GM18868 (cell line): ENCODE results near the gene TXNDC11.
"Not testable (repeated sequence)": the region's sequence is repeated elsewhere in the genome, so short reads cannot be mapped to it uniquely, and the experiment has no call there.

Source experiments
- ATAC-seq: cut with Tn5 transposase; IDR thresholded peaks from one replicate; pipeline ENCODE4 v1.9.1; 2021; ENCODE audit warnings: mild to moderate bottlenecking, moderate library complexity; ENCODE audit not compliant: unreplicated experiment

TXNDC11 gene, protein sequence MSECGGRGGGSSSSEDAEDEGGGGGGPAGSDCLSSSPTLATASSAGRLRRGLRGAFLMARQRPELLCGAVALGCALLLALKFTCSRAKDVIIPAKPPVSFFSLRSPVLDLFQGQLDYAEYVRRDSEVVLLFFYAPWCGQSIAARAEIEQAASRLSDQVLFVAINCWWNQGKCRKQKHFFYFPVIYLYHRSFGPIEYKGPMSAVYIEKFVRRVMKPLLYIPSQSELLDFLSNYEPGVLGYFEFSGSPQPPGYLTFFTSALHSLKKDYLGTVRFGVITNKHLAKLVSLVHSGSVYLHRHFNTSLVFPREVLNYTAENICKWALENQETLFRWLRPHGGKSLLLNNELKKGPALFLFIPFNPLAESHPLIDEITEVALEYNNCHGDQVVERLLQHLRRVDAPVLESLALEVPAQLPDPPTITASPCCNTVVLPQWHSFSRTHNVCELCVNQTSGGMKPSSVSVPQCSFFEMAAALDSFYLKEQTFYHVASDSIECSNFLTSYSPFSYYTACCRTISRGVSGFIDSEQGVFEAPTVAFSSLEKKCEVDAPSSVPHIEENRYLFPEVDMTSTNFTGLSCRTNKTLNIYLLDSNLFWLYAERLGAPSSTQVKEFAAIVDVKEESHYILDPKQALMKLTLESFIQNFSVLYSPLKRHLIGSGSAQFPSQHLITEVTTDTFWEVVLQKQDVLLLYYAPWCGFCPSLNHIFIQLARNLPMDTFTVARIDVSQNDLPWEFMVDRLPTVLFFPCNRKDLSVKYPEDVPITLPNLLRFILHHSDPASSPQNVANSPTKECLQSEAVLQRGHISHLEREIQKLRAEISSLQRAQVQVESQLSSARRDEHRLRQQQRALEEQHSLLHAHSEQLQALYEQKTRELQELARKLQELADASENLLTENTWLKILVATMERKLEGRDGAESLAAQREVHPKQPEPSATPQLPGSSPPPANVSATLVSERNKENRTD

DNA sequence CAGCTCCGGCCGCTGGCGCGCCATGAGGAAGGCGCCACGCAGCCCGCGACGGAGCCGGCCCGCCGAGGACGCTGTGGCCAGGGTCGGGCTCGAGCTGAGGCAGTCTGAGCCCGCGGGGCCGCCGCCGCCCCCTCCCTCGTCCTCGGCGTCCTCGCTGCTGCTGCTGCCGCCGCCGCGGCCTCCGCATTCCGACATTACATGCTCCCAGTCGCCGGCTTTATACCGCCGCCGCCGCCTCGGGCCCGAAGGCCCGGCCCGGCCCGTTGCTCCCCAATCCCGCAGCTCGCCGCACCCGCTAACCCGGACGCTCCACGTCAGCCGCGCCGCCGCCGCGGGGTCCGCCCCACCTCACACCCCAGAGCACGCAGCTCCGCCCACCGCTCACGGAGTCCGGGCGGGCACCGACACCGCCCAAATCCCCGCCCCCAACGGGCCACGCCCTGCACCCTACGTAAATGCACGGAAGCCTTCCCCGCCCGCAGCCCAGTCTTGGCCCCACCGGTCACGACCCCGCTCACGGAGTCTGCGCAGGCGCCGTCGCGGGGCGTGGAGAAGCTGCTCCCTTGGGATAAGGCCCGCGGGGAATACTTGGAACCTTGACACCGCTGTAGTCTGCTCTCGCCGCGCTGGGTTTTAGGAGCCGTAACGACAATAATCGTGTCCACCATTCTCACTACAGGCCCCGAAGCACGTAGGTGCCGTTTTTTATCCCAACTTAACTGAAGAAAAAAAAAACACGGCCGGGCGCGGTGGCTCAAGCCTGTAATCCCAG lies at the start of gene TXNDC11:
Gene TXNDC11, minus strand, starts transcription at position 322 of the 772 bp plus-strand sequence. Its CDS starts 127 bp downstream, at position 195.
- ATAC-seq = peak; percentile 90

DNA sequence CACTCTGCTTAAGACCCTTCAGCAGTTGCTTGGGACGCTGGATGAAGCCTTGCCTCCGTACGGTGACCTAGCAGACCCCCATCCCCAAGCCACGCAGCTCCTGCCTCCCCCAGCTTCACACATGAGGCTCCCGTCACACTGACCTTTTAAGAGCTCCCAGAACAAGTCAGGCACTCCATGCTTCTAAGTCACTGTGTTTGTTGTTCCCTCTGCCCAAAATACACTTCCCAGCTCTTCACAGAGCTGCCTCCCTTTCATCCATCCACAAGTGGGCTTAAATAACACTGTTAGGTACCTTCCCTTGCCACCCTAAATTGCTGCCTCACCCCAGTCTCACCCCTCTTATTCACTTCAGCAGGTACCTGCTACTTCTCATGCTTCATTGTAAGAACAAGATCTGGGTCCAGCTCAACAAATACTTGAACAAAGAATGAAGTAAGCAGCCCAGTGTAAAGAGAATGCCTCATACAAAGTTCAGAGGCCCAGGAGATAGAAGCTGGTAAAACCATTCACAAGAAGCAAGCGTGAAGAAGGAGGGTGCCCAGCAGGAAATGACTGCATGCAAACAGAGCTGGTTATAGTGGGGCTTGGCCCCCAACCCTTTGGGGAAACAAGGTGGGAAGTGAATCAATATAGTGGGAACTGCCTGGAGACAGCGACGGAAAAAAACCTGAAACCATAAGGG lies 48.6 kb upstream of the TXNDC11 start:
- ATAC-seq = no peak

DNA sequence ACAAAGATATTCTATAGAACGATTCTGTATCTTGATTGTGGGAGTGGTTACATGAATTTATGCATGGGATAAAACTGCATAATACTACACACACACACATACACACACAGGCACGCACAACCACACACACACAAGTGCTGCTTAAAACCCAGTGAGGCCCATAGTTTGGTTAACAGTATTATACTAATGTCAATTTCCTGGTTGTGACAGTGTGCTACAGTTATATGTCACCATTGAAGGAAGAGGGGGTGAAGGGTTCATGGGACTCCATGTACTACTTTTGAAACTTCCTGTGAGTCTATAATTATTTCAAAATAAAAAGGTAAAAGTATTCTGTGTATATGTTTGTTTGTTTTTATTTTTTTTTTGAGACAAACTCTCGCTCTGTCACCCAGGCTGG lies 46.3 kb upstream of the TXNDC11 start:
- no peak for ATAC-seq

DNA sequence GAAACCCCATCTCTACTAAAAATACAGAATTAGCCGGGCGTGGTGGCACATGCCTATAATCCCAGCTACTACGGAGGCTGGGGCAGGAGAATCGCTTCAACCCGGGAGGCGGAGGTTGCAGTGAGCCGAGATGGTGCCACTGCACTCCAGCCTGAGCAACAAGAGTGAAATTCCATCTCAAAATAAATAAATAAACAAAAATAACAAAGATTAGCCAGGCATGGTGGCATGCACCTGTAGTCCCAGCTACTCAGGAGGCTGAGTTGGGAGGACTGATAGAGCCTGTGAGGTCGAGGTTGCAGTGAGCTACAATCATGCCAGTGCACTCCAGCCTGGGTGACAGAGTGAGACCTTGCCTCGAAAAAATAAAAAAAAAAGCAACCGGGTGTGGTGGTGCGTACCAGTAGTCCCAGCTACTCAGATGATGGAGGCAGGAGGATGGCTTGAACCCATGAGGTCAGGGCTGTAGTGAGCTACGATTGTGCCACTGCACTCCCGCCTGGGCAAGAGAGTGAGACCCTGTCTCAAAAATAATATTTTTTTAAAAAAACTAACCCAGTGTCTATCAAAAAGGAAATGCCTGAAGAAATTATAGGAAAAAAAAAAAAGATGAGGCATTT lies 42.4 kb upstream of the TXNDC11 start:
- not testable (repeated sequence) for ATAC-seq

DNA sequence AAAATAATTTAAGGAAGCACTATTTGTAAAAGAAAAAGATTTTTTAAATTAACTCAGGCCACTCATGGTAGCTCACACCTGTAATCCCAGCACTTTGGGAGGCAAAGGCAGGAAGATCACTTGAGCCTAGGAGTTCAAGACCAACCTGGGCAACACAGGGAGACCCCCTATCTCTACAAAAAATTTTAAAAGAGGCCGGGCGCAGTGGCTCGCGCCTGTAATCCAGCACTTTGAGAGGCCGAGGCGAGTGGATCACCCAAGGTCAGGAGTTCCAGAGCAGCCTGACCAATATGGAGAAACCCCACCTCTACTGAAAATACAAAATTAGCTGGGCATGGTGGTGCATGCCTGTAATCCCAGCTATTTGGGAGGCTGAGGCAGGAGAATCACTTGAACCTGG lies 41.7 kb upstream of the TXNDC11 start:
- ATAC-seq = not testable (repeated sequence)

DNA sequence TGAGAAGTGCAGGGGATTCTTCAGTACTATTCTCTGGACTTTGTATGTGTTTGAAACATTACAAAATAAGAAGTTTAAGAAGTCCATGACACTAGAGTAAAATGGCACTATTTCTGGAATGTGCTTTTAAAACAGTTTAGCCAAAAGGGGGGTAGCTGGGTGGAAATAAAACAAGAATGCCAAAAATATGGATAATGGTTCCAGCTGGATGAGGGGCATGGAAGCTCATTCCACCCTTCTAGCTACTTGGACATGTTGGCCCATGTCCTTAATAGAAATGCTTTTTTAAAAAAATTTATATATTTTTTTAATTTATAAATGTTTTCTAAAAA lies 41.3 kb upstream of the TXNDC11 start:
- ATAC-seq = no peak

DNA sequence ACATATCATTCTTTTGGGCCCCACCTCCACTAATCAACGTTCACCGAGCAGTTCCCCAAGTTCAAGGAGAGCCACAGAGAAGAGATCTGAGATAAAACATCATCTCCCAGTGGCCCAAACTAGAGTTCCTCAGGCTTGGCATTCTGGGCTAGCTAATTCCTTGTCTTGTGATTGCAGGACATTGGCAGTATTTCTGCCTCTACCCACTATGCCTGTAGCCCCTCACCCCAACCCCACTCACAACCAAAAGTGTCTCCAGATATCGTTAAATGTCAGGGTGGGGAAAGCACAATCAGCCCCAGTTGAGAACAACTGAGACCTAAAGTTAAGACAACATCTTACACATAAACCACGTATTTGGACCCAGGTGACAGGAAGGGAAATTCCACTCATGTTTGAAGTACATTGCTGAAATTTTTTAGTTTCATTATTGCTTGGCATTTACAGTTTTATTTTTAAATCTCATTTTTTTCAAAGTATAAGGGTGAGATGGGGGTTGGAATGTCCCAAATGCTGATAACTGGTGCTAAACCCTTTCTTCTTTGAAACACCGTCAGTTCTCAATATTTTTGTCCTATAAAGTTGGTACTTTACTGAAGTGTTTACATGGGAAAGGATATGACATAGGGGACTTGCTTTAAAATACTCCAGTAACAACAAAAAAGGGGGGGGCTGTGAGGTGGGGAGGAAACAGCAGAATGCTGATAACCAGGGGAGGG lies 40.8 kb upstream of the TXNDC11 start:
- ATAC-seq = peak; percentile 68

DNA sequence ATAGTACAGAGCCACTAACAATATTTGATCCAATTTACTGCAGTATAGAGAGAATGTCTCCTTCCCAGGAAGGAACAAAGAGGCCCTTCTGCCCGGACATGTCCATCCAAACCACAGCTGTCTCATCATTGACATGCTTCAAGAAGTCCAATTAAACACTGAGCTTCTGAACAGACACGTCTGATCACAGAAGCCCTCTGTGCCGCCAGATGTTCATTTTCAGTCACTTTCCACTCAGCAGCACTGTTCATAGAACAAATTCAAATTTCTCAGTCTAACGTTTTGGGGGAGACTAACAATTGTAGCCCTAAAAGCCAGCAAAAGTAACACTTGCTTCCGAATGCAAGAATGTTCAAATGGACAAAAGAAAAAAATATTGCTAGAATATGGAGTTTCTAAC lies 39.1 kb upstream of the TXNDC11 start:
- ATAC-seq = no peak

DNA sequence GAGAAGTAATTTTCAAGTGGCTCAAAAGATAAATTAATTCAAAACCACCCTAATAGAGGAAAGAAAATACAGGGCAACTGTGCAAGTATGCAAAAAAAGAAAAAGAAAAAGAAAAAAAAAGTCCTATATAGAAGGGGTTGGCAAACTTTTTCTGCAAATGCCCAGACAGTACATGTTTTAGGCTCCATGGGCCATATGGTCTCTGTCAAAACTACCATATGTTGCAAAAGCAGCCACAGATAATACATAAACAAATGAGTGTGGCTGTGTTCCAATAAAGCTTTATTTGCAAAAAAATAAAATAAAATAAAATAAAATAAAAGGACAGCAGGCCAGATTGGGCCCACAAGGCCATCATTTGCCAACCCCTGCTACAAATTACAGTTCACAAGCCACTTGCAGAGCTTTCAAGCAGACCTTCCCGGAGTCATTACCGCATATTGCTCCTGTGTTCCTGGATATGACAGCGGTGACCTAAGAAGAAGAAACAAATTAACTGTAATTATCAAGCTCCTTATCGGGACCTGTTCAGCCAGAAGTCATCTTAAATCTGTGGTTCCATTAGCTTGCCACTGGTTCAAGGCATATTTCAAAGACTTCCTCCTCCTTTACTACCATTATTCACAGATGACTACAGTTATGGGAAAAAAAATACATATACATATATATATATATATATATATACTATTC lies 38.5 kb upstream of the TXNDC11 start:
- no peak for ATAC-seq

DNA sequence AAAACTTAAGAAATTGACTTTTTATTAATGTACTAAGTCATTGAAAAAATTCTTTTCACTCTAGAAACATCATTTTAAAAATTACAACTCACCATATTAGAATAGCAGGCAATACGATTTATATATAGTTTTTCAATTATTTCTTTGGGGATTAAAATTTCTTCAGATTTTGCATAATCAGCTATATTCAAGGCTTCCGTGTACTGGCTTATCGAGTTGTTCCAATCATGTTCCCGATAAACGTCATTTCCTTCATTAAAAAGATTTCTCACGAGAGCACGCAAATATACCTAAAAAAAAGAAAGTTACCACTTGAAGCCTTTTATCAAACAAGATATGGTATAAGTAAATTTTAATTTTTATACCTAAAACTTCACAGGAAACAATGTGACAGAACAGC lies 36.4 kb upstream of the TXNDC11 start:
- no peak for ATAC-seq

DNA sequence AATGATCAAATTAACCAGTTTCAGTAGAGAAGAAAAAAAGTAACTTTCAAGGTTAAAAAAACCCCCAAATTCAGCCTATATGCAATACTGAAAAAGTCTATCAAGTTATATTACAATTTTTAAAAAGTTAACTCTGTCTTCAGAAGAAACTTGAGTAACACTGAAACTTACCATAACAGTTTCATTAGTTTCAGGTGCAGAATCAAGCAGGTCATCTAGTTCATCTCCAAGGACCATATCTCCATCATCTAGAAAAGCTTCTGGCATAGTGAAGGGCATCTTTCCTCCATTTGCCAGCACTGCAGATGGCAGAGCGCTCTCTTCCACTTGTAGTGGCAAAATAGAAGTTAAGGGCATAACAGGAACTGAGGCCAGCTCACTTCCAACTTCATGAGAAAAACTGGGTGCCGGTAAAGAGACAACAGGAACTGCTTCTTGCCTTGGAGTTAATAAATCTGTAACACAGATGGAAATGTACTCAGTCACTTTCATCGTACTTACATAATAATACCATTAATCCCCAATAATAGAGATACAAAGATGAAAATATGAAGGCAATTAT lies 31.5 kb upstream of the TXNDC11 start:
- no peak for ATAC-seq

DNA sequence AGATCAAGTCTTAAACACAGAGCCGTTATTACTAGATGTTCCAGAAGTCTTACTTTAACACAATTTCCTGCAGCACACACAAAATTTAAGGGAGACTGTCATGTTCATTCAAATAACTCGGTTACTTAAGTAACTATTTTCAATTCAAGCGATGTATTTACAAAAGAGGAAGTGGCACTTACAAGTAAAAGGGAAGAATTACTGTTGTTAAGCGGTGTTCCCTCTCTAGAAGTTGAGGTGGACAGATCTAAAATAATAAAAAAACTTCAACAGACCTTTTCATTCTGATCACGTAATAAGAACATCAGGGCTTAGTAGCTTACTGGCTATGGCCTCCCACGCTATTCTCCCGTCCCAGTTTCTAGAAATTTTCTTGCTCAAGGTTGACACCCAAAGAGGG lies 26.2 kb upstream of the TXNDC11 start:
- no peak for ATAC-seq

DNA sequence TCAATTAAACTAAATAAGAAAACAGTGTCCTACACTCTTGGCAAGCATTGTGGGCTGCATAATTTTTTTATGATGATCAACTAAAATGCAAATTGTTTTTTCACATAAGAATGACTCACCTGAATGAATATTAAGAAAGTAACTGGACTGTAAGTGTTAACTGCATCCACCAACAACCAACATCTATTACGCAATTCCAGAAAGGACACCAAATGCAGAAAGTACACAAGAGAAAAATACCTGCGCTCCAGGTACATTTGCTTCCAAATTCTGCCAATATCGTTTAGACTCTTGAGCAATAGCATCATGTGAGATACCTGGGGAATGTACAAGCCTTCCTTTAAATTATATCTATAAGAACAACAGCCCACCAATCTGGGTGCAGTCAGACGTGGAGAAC lies 19.8 kb upstream of the TXNDC11 start:
- no peak for ATAC-seq

DNA sequence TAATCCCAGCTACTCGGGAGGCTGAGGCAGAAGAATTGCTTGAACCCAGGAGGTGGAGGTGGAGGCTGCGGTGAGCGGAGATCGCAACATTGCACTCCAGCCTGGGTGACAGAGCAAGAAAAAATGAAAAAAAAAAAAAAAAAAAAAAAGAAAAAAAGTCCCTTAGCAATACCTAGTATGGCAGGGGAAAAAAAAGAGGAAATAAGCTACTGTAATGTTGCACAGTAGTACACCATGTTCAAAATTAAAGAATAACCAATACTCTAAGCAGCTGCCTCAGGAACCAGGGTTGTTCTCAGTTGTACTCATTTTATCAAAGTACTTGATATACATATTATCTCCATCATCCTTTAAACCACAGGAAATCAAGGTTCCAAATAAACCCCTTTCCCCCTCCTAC lies 17.3 kb upstream of the TXNDC11 start:
- no peak for ATAC-seq

DNA sequence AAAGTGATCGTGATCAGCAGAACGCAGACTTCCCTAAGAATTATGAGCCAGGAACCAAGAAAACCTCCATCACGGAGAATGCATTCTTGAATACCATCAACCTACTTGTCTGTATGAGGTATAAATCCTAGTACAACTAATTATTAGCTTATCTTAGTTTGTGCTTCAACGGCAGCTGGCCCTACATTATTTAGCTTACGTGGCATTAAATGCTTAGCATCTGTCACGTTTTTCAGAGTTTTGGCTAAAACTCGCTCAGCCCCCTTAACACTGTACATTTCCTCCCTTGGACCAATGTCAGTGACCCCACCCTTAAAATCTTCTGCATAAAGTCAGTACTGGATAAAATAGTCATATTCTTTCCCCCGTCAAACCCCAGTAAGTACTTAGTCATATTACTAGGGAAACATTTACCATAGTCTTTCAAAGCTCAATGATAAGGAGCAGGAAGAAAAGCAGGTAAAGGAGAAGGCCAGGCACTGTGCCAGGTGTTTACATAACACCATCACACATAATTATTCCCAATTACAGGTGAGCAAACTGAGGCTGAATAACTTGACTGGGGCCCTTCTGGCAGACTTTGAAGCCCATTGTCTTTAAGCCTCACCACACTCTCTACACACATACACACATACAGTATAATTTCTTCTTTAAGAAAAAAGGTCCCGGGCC lies 16.6 kb upstream of the TXNDC11 start:
- ATAC-seq = no peak

DNA sequence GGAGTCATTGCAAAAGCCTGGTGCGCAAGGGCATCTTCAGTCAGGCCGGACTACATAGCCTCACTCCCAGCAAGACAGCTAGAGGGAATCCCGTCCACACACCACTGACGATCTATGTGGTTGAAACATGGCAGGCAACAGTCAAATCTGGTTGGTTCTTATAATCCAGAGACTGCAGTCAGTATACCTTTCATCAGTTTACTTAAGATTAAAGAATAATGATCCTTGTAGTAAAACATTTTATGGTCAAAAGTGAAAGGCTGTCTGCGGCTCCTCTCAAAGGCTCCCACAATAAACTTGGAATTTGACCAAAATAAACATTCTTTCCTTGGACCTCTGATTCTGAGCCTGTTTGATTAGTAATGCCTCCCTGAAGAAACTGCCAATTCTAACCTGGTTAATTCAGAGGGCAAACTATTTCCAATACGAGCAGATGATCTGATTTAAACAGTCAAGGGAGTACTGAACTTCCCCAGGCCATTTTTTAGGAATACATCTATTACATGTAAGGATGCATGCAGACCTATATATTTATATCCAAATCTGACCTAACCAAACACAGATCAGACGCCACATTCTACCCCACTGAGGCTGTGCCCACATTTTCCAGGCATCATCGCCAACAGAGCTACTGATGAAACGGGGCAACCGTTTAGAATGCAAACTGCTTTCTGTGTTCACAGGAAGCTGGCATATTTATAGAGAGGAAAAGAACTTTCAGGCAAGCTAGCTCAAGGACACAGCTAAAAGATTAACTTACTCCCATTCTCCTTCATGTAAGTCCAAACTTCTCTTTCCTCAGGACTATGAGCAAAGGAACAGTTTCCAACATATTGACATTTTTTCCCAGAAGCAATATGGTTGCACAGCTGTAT lies 15.3 kb upstream of the TXNDC11 start:
- no peak for ATAC-seq

DNA sequence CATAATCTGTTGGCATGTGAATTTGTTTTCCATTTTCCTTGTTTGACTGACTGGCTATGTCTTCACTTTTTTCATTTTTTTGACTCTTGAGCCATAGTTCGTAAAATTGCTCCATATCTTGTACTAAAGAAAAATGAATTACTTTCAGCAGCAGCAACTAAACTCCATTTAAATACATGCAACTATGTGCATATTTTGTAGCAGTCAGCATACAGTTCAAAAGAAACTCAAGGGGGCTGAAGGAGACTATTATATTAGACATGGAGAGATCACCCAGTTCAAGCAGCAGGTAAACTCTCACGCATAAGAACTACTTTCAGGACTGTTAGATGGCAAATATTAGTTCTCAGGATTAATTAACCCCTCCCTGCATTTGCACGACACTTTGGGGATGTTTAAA lies 13.6 kb upstream of the TXNDC11 start:
- ATAC-seq = no peak
